WI38 (cell line): ENCODE data around the gene IGF2BP3.

Source experiments
- H3K4me3 ChIP-seq: 2 replicates; pipeline ENCODE4 v1.5.1; 2011; ENCODE audit warnings: low read depth, mild to moderate bottlenecking, control low read depth, low read length
- CTCF ChIP-seq: IDR thresholded peaks from 2 replicates; pipeline ENCODE4 v1.5.1; 2012; ENCODE audit warnings: low read depth, mild to moderate bottlenecking, control low read depth, low read length

The IGF2BP3 gene

GRCh38 chr7:23389701-23390100, 80.6 kb downstream of the IGF2BP3 start:
- no peak overlapping the region for H3K4me3 ChIP-seq
- no peak for TF ChIP-seq CTCF

GRCh38 chr7:23387583-23387982, 82.7 kb downstream of the IGF2BP3 start:
- H3K4me3 ChIP-seq, result no peak overlapping the region
- TF ChIP-seq CTCF, result no peak

- H3K4me3 ChIP-seq, result no peak overlapping the region
- no peak for TF ChIP-seq CTCF
These were observed 85.2 kb downstream of the IGF2BP3 start for GRCh38 chr7:23385140-23385539.

GRCh38 chr7:23383225-23383624, 87.1 kb downstream of the IGF2BP3 start:
- no peak for TF ChIP-seq CTCF

GRCh38 chr7:23380961-23381360, 89.3 kb downstream of the IGF2BP3 start:
- no peak overlapping the region for H3K4me3 ChIP-seq
- TF ChIP-seq CTCF, result no peak

More at GRCh38 chr7:23383225-23383624, 87.1 kb downstream of the IGF2BP3 start:
- no peak overlapping the region for H3K4me3 ChIP-seq

GRCh38 chr7:23380556-23380955, 89.7 kb downstream of the IGF2BP3 start:
- no peak overlapping the region for H3K4me3 ChIP-seq

GRCh38 chr7:23378996-23379395, 91.3 kb downstream of the IGF2BP3 start:
- H3K4me3 ChIP-seq, result no peak overlapping the region
- TF ChIP-seq CTCF, result no peak

More at GRCh38 chr7:23380556-23380955, 89.7 kb downstream of the IGF2BP3 start:
- TF ChIP-seq CTCF, result no peak
